SK-N-SH (cell line): Measurements from ENCODE around the gene B4GALNT1. TPM values are rescaled to one million over a fixed set of nuclear protein-coding genes. Genes with fewer than 3 reads are reported as not detected.

Experiments
- CTCF ChIA-PET: fragments of 300-600, 350-600 bp; formaldehyde crosslinking; extraction: SDS; loops from one replicate; lab custom pipeline; 2021; lab: Yijun Ruan, JAX
- POLR2A ChIA-PET: fragments of 350-600 bp; sonication (Branson Sonifier 250); formaldehyde crosslinking; extraction: SDS; loops from one replicate; lab custom pipeline; 2020; ENCODE audit warnings: antibody characterized with exemption, inconsistent platforms; lab: Yijun Ruan, JAX
- DNase-seq: peaks from one replicate; pipeline ENCODE4 v3.0.0; 2012
- H2AFZ ChIP-seq: fragments of 200-600 bp; sonication (generic); 2 replicates; pipeline ENCODE4 v1.8.1; 2016; ENCODE audit warnings: antibody characterized with exemption, mild to moderate bottlenecking, low read depth
- H3F3A ChIP-seq: fragments of 200-600 bp; sonication (generic); replicated peaks from 2 replicates; pipeline ENCODE3; 2016; ENCODE audit warnings: antibody characterized with exemption, mild to moderate bottlenecking; ENCODE audit not compliant: insufficient read depth
- H3K27ac ChIP-seq, 2 experiments: fragments of 200-500 bp in 1 of 2; fragments of 200-600 bp in 1 of 2; sonication (Bioruptor generic) in 1 of 2; sonication (generic), shearing (Covaris generic) in 1 of 2; 2 replicates each; pipeline versions ENCODE4 v1.5.1 to v1.6.1; 2014 to 2016; ENCODE audit warnings: low read depth in 2 of 2, inconsistent platforms in 1 of 2, low read length in 1 of 2, mild to moderate bottlenecking in 1 of 2, mixed read lengths in 1 of 2
- H3K27me3 ChIP-seq: fragments of 200-600 bp; sonication (generic), shearing (Covaris generic); 2 replicates; pipeline ENCODE4 v1.6.1; 2016; ENCODE audit warnings: mixed run types; ENCODE audit not compliant: insufficient read depth
- H3K36me3 ChIP-seq, 2 experiments: fragments of 200-500 bp in 1 of 2; fragments of 200-600 bp in 1 of 2; sonication (Bioruptor generic) in 1 of 2; sonication (generic) in 1 of 2; replicated peaks in 1 of 2; 2 replicates each; pipeline versions ENCODE3 to v1.5.1; 2014 to 2016; ENCODE audit warnings: low read length in 1 of 2, mild to moderate bottlenecking in 1 of 2; ENCODE audit not compliant: insufficient read depth in 2 of 2, control insufficient read depth in 1 of 2
- H3K4me1 ChIP-seq, 2 experiments: fragments of 200-500 bp in 1 of 2; fragments of 200-600 bp in 1 of 2; sonication (Bioruptor generic) in 1 of 2; sonication (generic), shearing (Covaris generic) in 1 of 2; 2 replicates each; pipeline versions ENCODE4 v1.5.1 to v1.6.1; 2014 to 2016; ENCODE audit warnings: low read depth in 1 of 2, low read length in 1 of 2, mixed run types in 1 of 2; ENCODE audit not compliant: insufficient read depth in 2 of 2, control insufficient read depth in 1 of 2
- H3K4me2 ChIP-seq: fragments of 200-600 bp; sonication (generic), shearing (Covaris generic); 2 replicates; pipeline ENCODE4 v1.6.1; 2017; ENCODE audit warnings: mixed run types
- H3K4me3 ChIP-seq, 2 experiments: fragments of 200-500 bp in 1 of 2; fragments of 200-600 bp in 1 of 2; sonication (Bioruptor generic) in 1 of 2; sonication (generic), shearing (Covaris generic) in 1 of 2; 2 replicates each; pipeline versions ENCODE4 v1.5.1 to v1.8.1; 2014 to 2016; ENCODE audit warnings: low read depth in 2 of 2, inconsistent platforms in 1 of 2, low read length in 1 of 2, mild to moderate bottlenecking in 1 of 2, mixed read lengths in 1 of 2, moderate library complexity in 1 of 2
- H3K79me2 ChIP-seq: fragments of 200-600 bp; sonication (generic); 2 replicates; pipeline ENCODE4 v1.8.1; 2017; ENCODE audit warnings: mild to moderate bottlenecking; ENCODE audit not compliant: insufficient read depth
- H3K9ac ChIP-seq: fragments of 200-600 bp; sonication (generic); 2 replicates; pipeline ENCODE4 v1.6.1; 2017; ENCODE audit warnings: mixed run types
- H3K9me2 ChIP-seq: fragments of 200-600 bp; sonication (generic); 2 replicates; pipeline ENCODE4 v1.6.1; 2017; ENCODE audit warnings: mixed run types
- H3K9me3 ChIP-seq: fragments of 200-600 bp; sonication (generic); 2 replicates; pipeline ENCODE4 v1.6.1; 2017; ENCODE audit warnings: mixed run types, mild to moderate bottlenecking, moderate library complexity
- H4K20me1 ChIP-seq: fragments of 200-600 bp; sonication (generic); 2 replicates; pipeline ENCODE4 v1.6.1; 2017; ENCODE audit warnings: mild to moderate bottlenecking, mixed run types; ENCODE audit not compliant: insufficient read depth
- CHD2 ChIP-seq: fragments of 150-350 bp; IDR thresholded peaks from 2 replicates; pipeline ENCODE4 v1.6.1; 2018; ENCODE audit warnings: low read length; ENCODE audit not compliant: partially characterized antibody
- ELF1 ChIP-seq: IDR thresholded peaks from 2 replicates; pipeline ENCODE4 v1.4.0; 2012
- EP300 ChIP-seq, 2 experiments: IDR thresholded peaks; 2 replicates each; pipeline versions ENCODE4 v1.4.0 to v1.6.1; 2012; ENCODE audit warnings: borderline replicate concordance in 1 of 2, low read depth in 1 of 2, low read length in 1 of 2
- FOSL2 ChIP-seq: IDR thresholded peaks from 2 replicates; pipeline ENCODE4 v1.4.0; 2012; ENCODE audit warnings: low read depth, mild to moderate bottlenecking, moderate library complexity, borderline replicate concordance
- JUND ChIP-seq: IDR thresholded peaks from 2 replicates; pipeline ENCODE4 v1.4.0; 2012
- MAX ChIP-seq: IDR thresholded peaks from 2 replicates; pipeline ENCODE4 v1.4.0; 2012; ENCODE audit warnings: low read depth
- MXI1 ChIP-seq: IDR thresholded peaks from 2 replicates; pipeline ENCODE4 v1.6.1; 2012; ENCODE audit warnings: mild to moderate bottlenecking, low read depth, low read length, improper control_type of control experiment
- NRF1 ChIP-seq: IDR thresholded peaks from 2 replicates; pipeline ENCODE4 v1.6.1; 2012; ENCODE audit warnings: low read depth, mild to moderate bottlenecking, low read length
- RAD21 ChIP-seq: IDR thresholded peaks from 2 replicates; pipeline ENCODE4 v1.6.1; 2012; ENCODE audit warnings: mild to moderate bottlenecking, low read length
- RFX5 ChIP-seq: IDR thresholded peaks from 2 replicates; pipeline ENCODE4 v1.6.1; 2012; ENCODE audit warnings: mild to moderate bottlenecking, improper control_type of control experiment, low read length
- SIN3A ChIP-seq: IDR thresholded peaks from 2 replicates; pipeline ENCODE4 v1.6.1; 2012; ENCODE audit warnings: low read depth, mild to moderate bottlenecking, low read length, moderate library complexity, borderline replicate concordance
- SMC3 ChIP-seq: IDR thresholded peaks from 2 replicates; pipeline ENCODE4 v1.6.1; 2012; ENCODE audit warnings: low read depth, low read length, improper control_type of control experiment
- TCF12 ChIP-seq: IDR thresholded peaks from 2 replicates; pipeline ENCODE4 v1.4.0; 2012
- TEAD4 ChIP-seq: IDR thresholded peaks from 2 replicates; pipeline ENCODE4 v1.4.0; 2012; ENCODE audit warnings: mild to moderate bottlenecking, borderline replicate concordance; ENCODE audit not compliant: insufficient read depth
- USF1 ChIP-seq: IDR thresholded peaks from 2 replicates; pipeline ENCODE4 v1.4.0; 2012; ENCODE audit warnings: low read depth, borderline replicate concordance
- USF2 ChIP-seq: fragments of 150-350 bp; IDR thresholded peaks from 2 replicates; pipeline ENCODE4 v1.6.1; 2017; ENCODE audit warnings: antibody characterized with exemption, low read length, low read depth, borderline replicate concordance
- YY1 ChIP-seq: IDR thresholded peaks from 2 replicates; pipeline ENCODE4 v1.4.0; 2012; ENCODE audit warnings: low read depth, mild to moderate bottlenecking
- WGBS: methylation state at CpG from one replicate; pipeline ENCODE4 v1.1.6; 2017; ENCODE audit warnings: low lambda C conversion rate; 5-methylcytosine and 5-hydroxymethylcytosine counted together
- polyA plus RNA-seq, 3 experiments: library from polyadenylated mRNA; depleted of rRNA; stranded (reverse); fragments of >200 nt; gene quantifications; 2 replicates each; pipeline ENCODE4 v1.2.3, GENCODE V29; 2012
- TF ChIP-seq, protein P1 (sequence below): IDR thresholded peaks from 2 replicates; pipeline ENCODE4; 2012
- TF ChIP-seq, protein P2 (sequence below): fragments of 200-600 bp; sonication (generic); IDR thresholded peaks from 2 replicates; pipeline ENCODE4 v1.6.1; 2017; ENCODE audit warnings: antibody characterized with exemption, mild to moderate bottlenecking, moderate library complexity

Gene B4GALNT1
- polyA plus RNA-seq (2012; rRNA removed): 5.2 and 5.3 TPM in 2 replicates
- polyA plus RNA-seq (2012; cell fraction: cytosol; rRNA removed): 3.0 and 5.1 TPM in 2 replicates
- polyA plus RNA-seq (2012; cell fraction: nucleus; rRNA removed): 11.1 and 15.0 TPM in 2 replicates

- peak within 1 kb of the TSS; percentile 55 to 85 for H3K4me3 ChIP-seq
- H3K27ac ChIP-seq: peak within 1 kb of the TSS in 1 of 2 experiments; percentile 11; a peak in 1 of 4 replicates
- H3K36me3 ChIP-seq: no peaks in the 10 kb centered on the region
- no peaks in the 10 kb centered on the region for H4K20me1 ChIP-seq
- no peaks in the 10 kb centered on the region for H3K9me2 ChIP-seq
- peak within 1 kb of the TSS; percentile 71 for H3K9ac ChIP-seq
- H3K9me3 ChIP-seq: no peaks in the 10 kb centered on the region
- H3F3A ChIP-seq: peaks cover 3% of the 10 kb centered on the region
- no peaks in the 10 kb centered on the region for H3K79me2 ChIP-seq
- peak within 1 kb of the TSS; percentile 97 for H2AFZ ChIP-seq
- peak within 1 kb of the TSS; percentile 98 for H3K4me2 ChIP-seq
- TF ChIP-seq CHD2: no peak
- peak; percentile 54 for TF ChIP-seq RAD21
- TF ChIP-seq, protein P1, sequence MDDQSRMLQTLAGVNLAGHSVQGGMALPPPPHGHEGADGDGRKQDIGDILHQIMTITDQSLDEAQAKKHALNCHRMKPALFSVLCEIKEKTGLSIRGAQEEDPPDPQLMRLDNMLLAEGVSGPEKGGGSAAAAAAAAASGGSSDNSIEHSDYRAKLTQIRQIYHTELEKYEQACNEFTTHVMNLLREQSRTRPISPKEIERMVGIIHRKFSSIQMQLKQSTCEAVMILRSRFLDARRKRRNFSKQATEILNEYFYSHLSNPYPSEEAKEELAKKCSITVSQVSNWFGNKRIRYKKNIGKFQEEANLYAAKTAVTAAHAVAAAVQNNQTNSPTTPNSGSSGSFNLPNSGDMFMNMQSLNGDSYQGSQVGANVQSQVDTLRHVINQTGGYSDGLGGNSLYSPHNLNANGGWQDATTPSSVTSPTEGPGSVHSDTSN: no peak
- TF ChIP-seq USF1: no peak
- TF ChIP-seq YY1: no peak
- no peak for TF ChIP-seq FOSL2
- TF ChIP-seq TEAD4: peak; percentile 51; the same call in 1 of the 2 replicates
- no peak for TF ChIP-seq RFX5
- TF ChIP-seq ELF1: no peak
- TF ChIP-seq NRF1: 0 out of 2 replicates have a peak, but pooled peaks have one; percentile 13
- TF ChIP-seq, protein P2, sequence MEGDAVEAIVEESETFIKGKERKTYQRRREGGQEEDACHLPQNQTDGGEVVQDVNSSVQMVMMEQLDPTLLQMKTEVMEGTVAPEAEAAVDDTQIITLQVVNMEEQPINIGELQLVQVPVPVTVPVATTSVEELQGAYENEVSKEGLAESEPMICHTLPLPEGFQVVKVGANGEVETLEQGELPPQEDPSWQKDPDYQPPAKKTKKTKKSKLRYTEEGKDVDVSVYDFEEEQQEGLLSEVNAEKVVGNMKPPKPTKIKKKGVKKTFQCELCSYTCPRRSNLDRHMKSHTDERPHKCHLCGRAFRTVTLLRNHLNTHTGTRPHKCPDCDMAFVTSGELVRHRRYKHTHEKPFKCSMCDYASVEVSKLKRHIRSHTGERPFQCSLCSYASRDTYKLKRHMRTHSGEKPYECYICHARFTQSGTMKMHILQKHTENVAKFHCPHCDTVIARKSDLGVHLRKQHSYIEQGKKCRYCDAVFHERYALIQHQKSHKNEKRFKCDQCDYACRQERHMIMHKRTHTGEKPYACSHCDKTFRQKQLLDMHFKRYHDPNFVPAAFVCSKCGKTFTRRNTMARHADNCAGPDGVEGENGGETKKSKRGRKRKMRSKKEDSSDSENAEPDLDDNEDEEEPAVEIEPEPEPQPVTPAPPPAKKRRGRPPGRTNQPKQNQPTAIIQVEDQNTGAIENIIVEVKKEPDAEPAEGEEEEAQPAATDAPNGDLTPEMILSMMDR: peak; percentile 77
- TF ChIP-seq MXI1: peak; percentile 70; the same call in 1 of the 2 replicates
- 0 out of 2 replicates have a peak, but pooled peaks have one; percentile 10 for TF ChIP-seq SIN3A
- peak; percentile 69 for TF ChIP-seq SMC3
- no peak for TF ChIP-seq USF2
- peak; percentile 79 for TF ChIP-seq MAX
- no peak for TF ChIP-seq EP300 (IDR thresholded peaks at IDR 0.05; ENCODE audit: borderline replicate concordance in 1 of 2, low read depth in 1 of 2, low read length in 1 of 2)
- no peak for TF ChIP-seq JUND
- TF ChIP-seq TCF12: no peak
- H3K4me1 ChIP-seq: peaks cover 0 to 2% of the 10 kb centered on the region in 2 experiments; a peak in 1 of 4 replicates
- WGBS: 26% methylated on average over 21 of the region's 58 CpGs
- CTCF ChIA-PET: interaction anchor here (0.6 to 6.8 kb wide), 51 partner anchors 8 to 1036 kb away, joined by 3 to 110 read pairs (median 4); partner anchors contain the start of genes AGAP2, ARHGEF25, DCTN2 and DTX3
- POLR2A ChIA-PET: no interaction called here
- peak; percentile 91 for DNase-seq
- no peaks in the 10 kb centered on the region; the same call in 1 of the 2 replicates for H3K27me3 ChIP-seq
Observed at GRCh38 chr12:57632958-57633840, at the start of gene B4GALNT1. TSS of gene B4GALNT1 (minus strand) at chr12:57633201. CDS start at chr12:57632132, 1,069 bp downstream.
